ENCODE measurements around the gene ANOS1.

The ANOS1 gene

DNA sequence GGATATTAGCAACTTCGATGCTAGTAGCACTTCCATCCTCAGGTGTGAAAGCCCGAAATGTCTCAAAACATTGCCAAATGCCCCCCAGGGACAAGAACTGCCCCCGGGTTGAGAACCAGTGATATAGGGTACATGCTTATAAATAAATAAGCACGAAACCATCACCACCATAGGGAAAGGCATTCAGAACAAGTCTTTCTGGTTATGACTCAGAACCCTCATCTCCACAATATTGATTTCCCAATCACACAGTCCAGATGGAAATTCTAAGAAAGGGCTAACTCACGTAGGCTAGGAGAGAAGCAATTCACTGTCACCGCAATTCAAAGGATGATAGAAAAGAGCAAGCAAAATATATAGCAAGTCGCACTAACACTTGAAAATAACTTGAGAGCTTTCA, 84.8 kb downstream of the ANOS1 start:
- TF ChIP-seq, protein P1, sequence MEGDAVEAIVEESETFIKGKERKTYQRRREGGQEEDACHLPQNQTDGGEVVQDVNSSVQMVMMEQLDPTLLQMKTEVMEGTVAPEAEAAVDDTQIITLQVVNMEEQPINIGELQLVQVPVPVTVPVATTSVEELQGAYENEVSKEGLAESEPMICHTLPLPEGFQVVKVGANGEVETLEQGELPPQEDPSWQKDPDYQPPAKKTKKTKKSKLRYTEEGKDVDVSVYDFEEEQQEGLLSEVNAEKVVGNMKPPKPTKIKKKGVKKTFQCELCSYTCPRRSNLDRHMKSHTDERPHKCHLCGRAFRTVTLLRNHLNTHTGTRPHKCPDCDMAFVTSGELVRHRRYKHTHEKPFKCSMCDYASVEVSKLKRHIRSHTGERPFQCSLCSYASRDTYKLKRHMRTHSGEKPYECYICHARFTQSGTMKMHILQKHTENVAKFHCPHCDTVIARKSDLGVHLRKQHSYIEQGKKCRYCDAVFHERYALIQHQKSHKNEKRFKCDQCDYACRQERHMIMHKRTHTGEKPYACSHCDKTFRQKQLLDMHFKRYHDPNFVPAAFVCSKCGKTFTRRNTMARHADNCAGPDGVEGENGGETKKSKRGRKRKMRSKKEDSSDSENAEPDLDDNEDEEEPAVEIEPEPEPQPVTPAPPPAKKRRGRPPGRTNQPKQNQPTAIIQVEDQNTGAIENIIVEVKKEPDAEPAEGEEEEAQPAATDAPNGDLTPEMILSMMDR (IDR thresholded peaks at IDR 0.05; ENCODE audit: control extremely low read depth, extremely low read depth, low read depth, missing control alignments): no peak
- CTCF ChIA-PET: interaction anchor here (1.8 kb wide), 1 partner anchor 10 kb away, joined by 4 read pairs; no protein-coding TSS in a partner anchor
- DNase-seq (ENCODE audit: extremely low spot score): no peak
- POLR2A ChIA-PET: no interaction called here

GRCh38 chrX:8639949-8640475, 91.9 kb downstream of the ANOS1 start:
- ChIA-PET CTCF (no interaction called here), POLR2A (no interaction called here)
- DNase-seq (ENCODE audit: extremely low spot score): no peak
- TF ChIP-seq, protein P1 (IDR thresholded peaks at IDR 0.05; ENCODE audit: control extremely low read depth, extremely low read depth, low read depth, missing control alignments): no peak

DNA sequence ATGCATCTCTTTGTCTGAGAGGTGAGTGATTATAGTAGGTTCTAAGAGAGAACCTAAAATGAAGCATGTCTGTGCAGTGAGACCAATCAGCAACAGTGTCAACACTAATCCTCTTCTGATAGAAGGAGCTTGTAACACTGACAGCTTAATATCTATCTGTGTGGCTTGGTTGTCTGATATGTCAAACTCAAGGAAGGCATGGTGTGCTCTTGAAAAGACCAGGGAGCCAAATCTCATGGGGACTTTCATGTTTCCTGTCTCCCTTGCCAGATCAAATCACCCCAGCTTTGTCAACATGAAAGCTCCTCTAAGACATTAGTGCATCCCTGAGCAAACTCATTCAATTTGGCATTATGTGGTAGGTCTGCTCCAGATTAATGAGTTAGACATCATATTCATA, 95.4 kb downstream of the ANOS1 start:
- no peak for DNase-seq (ENCODE audit: extremely low spot score)
- TF ChIP-seq, protein P1 (IDR thresholded peaks at IDR 0.05; ENCODE audit: control extremely low read depth, extremely low read depth, low read depth, missing control alignments): no peak
- ChIA-PET POLR2A (no interaction called here), CTCF (no interaction called here)

GRCh38 chrX:8635812-8636211, 96.1 kb downstream of the ANOS1 start:
- POLR2A ChIA-PET: no interaction called here
- DNase-seq (ENCODE audit: extremely low spot score): no peak

DNA sequence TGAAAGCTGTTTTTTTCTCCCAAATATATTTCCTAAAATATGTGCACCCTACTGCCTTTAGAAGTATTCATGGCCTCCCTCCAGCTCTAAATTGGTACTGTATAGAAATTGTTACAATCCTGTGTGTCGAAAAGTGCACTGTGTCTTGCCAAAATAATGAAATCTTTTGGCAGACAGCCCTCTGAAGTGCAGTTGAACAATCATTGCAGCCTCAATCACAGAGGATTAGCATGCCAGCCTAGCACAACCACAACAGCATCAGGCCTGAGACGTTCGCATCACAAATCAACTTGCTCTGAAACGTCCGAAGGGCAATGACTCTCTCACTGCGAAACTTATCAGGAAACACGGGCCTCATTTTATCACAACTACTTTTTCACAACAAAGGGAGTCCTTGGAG, 99.0 kb downstream of the ANOS1 start:
- DNase-seq (ENCODE audit: extremely low spot score): no peak
- POLR2A ChIA-PET: no interaction called here
- TF ChIP-seq, protein P1 (IDR thresholded peaks at IDR 0.05; ENCODE audit: control extremely low read depth, extremely low read depth, low read depth, missing control alignments): no peak
- CTCF ChIA-PET: no interaction called here

More at GRCh38 chrX:8635812-8636211, 96.1 kb downstream of the ANOS1 start:
- TF ChIP-seq, protein P1 (IDR thresholded peaks at IDR 0.05; ENCODE audit: control extremely low read depth, extremely low read depth, low read depth, missing control alignments): no peak
- CTCF ChIA-PET: no interaction called here

DNA sequence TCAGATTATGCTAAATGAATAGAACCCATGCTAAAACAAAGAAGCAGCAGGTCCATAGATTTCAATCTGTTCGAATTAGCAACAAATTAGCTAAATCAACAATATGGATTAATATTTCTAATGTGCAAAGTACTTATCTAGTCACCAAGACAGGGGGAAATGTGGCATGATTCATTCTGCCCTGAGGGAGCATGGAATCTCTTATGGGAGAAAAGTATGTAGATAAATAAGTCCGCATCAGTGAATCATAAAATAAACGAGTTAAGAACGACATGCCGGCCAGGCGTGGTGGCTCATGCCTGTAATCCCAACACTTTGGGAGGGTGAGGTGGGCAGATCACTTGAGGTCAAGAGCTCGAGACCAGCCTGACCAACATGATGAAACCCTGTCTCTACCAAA, 102.1 kb downstream of the ANOS1 start:
- no peak for DNase-seq (ENCODE audit: extremely low spot score)
- POLR2A ChIA-PET: no interaction called here
- CTCF ChIA-PET: no interaction called here
- TF ChIP-seq, protein P1 (IDR thresholded peaks at IDR 0.05; ENCODE audit: control extremely low read depth, extremely low read depth, low read depth, missing control alignments): no peak

DNA sequence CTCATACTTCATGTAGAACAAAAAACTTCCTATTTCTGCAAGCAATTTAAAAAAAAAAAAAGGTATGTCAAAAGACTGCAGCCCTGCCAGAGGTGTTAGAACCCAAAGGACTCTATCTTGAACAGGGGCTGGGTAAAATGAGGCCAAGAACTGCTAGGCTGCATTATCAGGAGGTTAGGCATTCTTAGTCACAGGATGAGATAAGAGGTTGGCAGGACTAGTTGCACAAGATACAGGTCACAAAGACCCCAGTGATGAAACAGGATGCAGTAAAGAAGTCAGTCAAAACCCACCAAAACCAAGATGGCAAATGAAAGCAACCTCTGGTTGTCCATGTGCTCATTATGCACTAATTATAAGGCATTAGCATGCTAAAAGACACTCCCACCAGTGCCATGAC, 104.1 kb downstream of the ANOS1 start:
- TF ChIP-seq, protein P1 (IDR thresholded peaks at IDR 0.05; ENCODE audit: control extremely low read depth, extremely low read depth, low read depth, missing control alignments): no peak
- no peak for DNase-seq (ENCODE audit: extremely low spot score)
- ChIA-PET CTCF (no interaction called here), POLR2A (no interaction called here)

Data from GM10248 (cell line).